ENCODE data around the gene FBXW9. TPM values are rescaled to one million over a fixed set of nuclear protein-coding genes. Genes with fewer than 3 reads are reported as not detected.

Gene FBXW9
- total RNA-seq, 2 experiments from 2014 or later = 7.2 to 8.7 TPM

DNA sequence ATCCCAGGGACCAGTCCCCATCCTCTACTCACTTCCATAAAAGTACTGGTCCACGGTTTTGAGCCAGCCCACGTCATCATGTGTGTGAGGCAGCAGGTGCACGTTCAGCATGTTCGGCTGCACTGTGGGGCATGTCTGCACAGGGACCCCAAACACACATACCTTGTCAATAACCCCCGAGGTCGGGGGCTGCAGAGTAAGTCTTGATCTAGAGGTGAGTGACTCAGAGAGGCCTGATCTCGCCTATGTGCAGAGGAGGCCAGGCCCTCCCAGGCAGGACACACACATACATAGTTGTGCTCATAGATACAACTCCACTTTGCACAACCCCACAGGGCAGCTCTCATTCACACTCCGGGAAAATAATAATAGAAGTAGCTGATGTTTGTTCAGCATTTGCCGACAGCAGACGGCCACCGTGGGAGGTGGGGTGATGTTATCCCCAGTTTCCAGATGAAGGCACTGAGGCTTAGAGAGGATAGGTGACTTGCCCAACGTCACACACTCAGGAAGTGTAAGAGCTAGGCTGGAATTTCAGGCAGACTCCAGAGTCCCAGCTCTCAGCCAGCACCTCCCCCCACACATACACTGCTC, 30.7 kb downstream of the FBXW9 start:
- Mint-ChIP-seq H3K4me3 (peak overlapping the region; percentile 95), H3K36me3 (ENCODE audit: low read depth) (peaks cover 42% of the 10 kb centered on the region), H3K9me3 (no peaks in the 10 kb centered on the region), H3K27me3 (ENCODE audit: low read depth) (no peaks in the 10 kb centered on the region), H3K4me1 (ENCODE audit: low read depth) (peaks cover 45% of the 10 kb centered on the region), H3K27ac (peak overlapping the region; percentile 93)
- intact Hi-C loops (cut with micrococcal nuclease) = loop anchor here (1.0 to 10.0 kb wide), 5 partner anchors 16 to 573 kb away; partner anchors contain the start of genes DHPS and ZNF44
- peak; percentile 36 for DNase-seq
- CTCF ChIA-PET = interaction anchor here (0.6 to 4.8 kb wide), 8 partner anchors 12 to 182 kb away, joined by 3 to 27 read pairs (median 3); no protein-coding TSS in a partner anchor

DNA sequence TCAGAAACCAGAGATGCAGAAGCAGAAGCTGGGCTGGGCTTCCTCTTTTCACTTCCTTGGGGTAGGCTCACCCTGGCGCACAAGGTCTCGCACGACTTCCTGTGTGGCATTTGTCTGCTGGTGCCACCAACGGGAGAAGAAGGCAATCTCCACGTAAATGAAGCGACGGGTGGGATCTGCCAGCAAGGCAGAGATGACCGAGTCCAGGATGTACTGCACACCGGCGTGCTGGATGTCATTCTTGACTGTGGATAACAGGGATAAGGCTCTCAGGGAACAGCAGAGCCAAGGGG, 31.2 kb downstream of the FBXW9 start:
- CTCF ChIA-PET = interaction anchor here (0.8 to 4.8 kb wide), 3 partner anchors 13 to 92 kb away, joined by 3 to 27 read pairs (median 4); no protein-coding TSS in a partner anchor
- Mint-ChIP-seq H3K27ac (peak overlapping the region; percentile 93), H3K9me3 (no peaks in the 10 kb centered on the region), H3K4me3 (peak overlapping the region; percentile 95), H3K27me3 (ENCODE audit: low read depth) (no peaks in the 10 kb centered on the region), H3K4me1 (ENCODE audit: low read depth) (peaks cover 40% of the 10 kb centered on the region), H3K36me3 (ENCODE audit: low read depth) (peaks cover 45% of the 10 kb centered on the region)
- intact Hi-C loops (cut with micrococcal nuclease) = loop anchor here (1.0 to 10.0 kb wide), 4 partner anchors 16 to 573 kb away; partner anchors contain the start of genes DHPS and ZNF44
- DNase-seq = peak; percentile 82

DNA sequence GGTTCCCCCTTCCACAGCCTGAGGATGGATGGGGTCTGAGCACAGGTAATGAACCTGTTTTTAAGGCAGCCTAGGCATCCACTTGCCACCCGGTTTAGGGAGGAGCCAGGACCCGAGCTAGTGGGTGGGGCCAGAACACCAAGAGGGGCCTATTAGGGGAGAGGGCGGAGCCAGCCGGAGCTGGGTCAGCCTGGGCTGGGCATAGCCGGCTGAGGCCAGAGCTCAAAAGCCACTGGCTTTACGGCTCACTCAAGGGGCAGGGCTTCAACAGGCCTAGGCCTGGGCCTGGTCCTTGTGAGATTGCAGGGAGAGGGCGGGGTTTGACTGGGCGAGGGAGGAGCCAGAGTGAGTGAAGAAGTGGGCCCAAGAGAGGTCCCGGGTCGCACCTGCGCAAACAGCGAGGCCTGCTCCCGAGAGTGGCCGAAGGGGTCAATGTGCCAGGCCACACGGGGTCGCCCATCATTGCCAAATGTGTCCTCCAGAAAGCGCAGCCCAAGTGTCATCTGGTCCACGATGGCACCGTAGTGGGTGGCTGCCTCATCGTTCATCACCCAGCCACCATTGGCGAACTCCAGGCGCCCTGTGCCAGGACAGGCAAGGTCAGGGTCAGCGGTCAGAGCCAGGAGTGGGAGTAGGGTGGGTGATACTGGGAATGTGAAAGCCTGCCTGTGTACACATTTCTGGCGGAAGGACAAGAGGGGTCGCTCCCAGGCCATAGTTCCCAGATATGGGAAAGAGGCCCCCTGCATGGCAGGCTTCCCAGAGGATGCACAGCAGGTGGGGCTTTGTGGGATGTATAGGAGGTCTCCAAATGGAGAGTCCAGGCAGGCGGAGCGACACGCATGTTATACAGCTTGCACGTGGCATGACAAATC, 31.8 kb downstream of the FBXW9 start:
- H3K36me3 Mint-ChIP-seq (ENCODE audit: low read depth) = peaks cover 49% of the 10 kb centered on the region
- no peaks in the 10 kb centered on the region for H3K27me3 Mint-ChIP-seq (ENCODE audit: low read depth)
- peak overlapping the region; percentile 93 for H3K27ac Mint-ChIP-seq
- DNase-seq = no peak
- peaks cover 38% of the 10 kb centered on the region for H3K4me1 Mint-ChIP-seq (ENCODE audit: low read depth)
- intact Hi-C loops (cut with micrococcal nuclease) = loop anchor here (1.0 to 10.0 kb wide), 4 partner anchors 17 to 572 kb away; partner anchors contain the start of genes DHPS and ZNF44
- no peaks in the 10 kb centered on the region for H3K9me3 Mint-ChIP-seq
- CTCF ChIA-PET = interaction anchor here (0.6 to 4.8 kb wide), 3 partner anchors 13 to 55 kb away, joined by 3 to 27 read pairs (median 3); no protein-coding TSS in a partner anchor
- H3K4me3 Mint-ChIP-seq = peak overlapping the region; percentile 95

DNA sequence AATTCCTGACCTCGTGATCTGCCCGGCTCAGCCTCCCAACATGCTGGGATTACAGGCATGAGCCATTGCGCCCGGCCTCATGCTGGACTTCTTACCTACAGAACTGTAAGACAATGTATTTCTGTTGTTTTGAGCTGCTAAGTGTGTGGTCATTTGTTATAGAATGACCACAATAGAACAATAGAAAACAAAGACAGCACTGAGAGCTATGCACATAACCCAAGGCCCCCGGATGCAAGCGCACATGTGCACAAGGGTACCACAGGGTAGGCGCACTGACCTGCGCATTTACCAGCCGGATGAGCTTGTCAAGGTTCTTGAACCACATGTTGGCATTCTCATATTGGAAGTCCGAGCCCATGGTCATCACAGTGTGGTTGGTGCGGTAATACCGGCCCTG, 35.5 kb downstream of the FBXW9 start:
- intact Hi-C loops (cut with micrococcal nuclease) = loop anchor here (10.0 kb wide), 2 partner anchors 366 to 466 kb away; partner anchors contain the start of gene ZNF44
- DNase-seq = no peak
- Mint-ChIP-seq H3K9me3 (no peaks in the 10 kb centered on the region), H3K27ac (no peak overlapping the region), H3K4me3 (no peak overlapping the region), H3K27me3 (ENCODE audit: low read depth) (no peaks in the 10 kb centered on the region), H3K4me1 (ENCODE audit: low read depth) (peaks cover 15% of the 10 kb centered on the region), H3K36me3 (ENCODE audit: low read depth) (peaks cover 56% of the 10 kb centered on the region)
- CTCF ChIA-PET = interaction anchor here (0.5 to 1.1 kb wide), 3 partner anchors 10 to 48 kb away, joined by 3 to 4 read pairs (median 3); no protein-coding TSS in a partner anchor

DNA sequence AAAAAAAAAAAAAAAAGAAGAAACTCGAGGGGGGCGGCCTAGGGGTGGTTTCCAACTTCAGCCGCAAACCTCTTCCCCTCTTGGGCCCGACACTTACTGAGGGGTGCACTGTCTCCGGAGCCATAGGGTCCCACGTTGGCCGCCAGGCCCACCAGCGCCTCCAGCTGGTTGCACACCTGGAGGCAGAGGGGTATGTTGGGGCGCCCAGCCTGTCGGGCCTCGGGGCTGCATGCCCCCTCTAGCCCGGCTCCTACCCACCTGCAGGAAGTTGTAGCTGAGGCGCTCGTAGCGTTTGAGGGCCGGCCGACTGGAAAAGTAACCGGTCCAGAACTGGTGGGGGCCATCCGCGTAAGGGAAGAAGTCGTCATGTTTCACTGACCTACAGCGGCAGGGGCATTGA, 38.5 kb downstream of the FBXW9 start:
- H3K36me3 Mint-ChIP-seq (ENCODE audit: low read depth) = peaks cover 51% of the 10 kb centered on the region
- CTCF ChIA-PET = no interaction called here
- no peaks in the 10 kb centered on the region for H3K9me3 Mint-ChIP-seq
- no peak overlapping the region for H3K27ac Mint-ChIP-seq
- no peak for DNase-seq
- H3K4me1 Mint-ChIP-seq (ENCODE audit: low read depth) = no peaks in the 10 kb centered on the region
- intact Hi-C loops (cut with micrococcal nuclease) = no loop called here
- H3K27me3 Mint-ChIP-seq (ENCODE audit: low read depth) = no peaks in the 10 kb centered on the region
- no peak overlapping the region for H3K4me3 Mint-ChIP-seq

DNA sequence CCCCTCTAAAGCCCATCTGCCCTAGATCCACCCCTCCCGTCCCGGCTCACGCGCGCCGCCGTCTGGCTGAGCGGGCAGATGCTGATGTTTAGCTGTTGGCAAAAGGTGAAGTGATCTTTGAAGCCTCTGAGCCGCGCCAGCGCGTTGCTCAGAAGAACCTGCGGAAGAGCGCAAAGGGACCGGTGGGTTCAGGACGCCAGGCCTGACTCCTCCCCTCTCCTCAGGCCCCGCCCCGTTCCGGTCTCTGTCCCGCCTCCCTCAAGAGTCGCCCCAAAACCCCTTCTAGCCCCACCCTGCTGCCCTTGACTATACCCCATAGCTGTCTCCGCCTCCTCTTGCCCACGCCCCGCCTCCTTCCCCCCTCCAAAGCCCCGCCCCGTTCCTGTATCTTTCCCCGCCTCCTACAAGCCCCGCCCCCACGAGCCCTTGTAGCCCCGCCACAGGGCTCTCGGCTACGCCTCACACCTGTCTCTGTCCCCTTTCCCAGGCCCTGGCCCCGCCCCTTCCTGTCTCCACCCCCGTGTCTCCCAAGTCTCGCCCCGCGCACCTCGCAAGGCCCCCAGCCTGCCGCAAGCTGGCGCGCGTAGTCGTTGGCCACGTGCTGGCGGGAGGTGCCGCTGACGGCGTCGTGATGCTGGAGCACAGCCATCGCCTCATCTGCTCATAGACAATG, 39.4 kb downstream of the FBXW9 start:
- H3K36me3 Mint-ChIP-seq (ENCODE audit: low read depth) = peaks cover 50% of the 10 kb centered on the region
- no peak for DNase-seq
- H3K9me3 Mint-ChIP-seq = no peaks in the 10 kb centered on the region
- no peaks in the 10 kb centered on the region for H3K27me3 Mint-ChIP-seq (ENCODE audit: low read depth)
- no peak overlapping the region for H3K27ac Mint-ChIP-seq
- CTCF ChIA-PET = no interaction called here
- H3K4me1 Mint-ChIP-seq (ENCODE audit: low read depth) = no peaks in the 10 kb centered on the region
- H3K4me3 Mint-ChIP-seq = no peak overlapping the region
- intact Hi-C loops (cut with micrococcal nuclease) = no loop called here

DNA sequence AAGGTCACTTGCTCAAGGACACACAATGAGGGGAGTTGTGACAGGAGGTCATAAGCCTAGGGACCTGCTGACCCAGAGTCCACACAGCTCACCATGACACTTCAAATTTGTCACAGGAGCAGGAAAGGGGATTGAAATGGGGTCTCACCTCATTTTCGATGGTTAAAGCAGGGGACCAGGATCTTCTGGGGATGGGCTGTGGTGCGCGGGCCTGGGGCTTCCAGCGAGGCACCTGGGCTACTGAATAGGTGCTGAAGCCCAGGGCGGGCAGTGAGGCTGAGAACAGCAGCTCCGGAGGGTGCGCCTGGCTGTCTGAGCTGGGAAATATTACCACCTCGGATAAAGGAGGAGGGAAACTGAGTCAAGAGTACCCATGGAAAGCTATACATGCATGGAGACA, 40.9 kb downstream of the FBXW9 start:
- Mint-ChIP-seq H3K9me3 (no peaks in the 10 kb centered on the region), H3K4me3 (no peak overlapping the region), H3K4me1 (ENCODE audit: low read depth) (no peaks in the 10 kb centered on the region), H3K27me3 (ENCODE audit: low read depth) (no peaks in the 10 kb centered on the region), H3K27ac (no peak overlapping the region), H3K36me3 (ENCODE audit: low read depth) (peaks cover 47% of the 10 kb centered on the region)
- no peak for DNase-seq
- intact Hi-C loops (cut with micrococcal nuclease) = no loop called here
- CTCF ChIA-PET = interaction anchor here (1.3 kb wide), 1 partner anchor 21 kb away, joined by 3 read pairs; no protein-coding TSS in a partner anchor

DNA sequence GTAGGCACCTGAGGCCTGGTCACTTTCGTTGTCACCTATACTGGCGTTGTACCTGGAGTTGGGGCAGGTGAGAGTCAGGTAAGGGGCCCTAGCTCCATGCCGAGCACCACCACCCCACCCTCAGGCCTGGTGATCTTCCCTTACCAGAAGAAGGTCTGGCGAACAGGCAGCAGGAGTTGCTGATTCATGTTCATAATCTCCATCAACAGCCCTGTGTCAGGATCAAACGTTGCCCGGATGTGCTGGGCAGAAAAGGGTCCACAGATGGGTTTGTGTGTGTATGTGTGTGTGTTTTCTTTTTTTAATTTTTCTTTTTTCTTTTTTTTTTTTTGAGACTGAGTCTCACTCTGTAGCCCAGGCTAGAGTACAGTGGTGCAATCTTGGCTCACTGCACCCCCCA, 44.2 kb downstream of the FBXW9 start:
- CTCF ChIA-PET = no interaction called here
- no peaks in the 10 kb centered on the region for H3K9me3 Mint-ChIP-seq

DNA sequence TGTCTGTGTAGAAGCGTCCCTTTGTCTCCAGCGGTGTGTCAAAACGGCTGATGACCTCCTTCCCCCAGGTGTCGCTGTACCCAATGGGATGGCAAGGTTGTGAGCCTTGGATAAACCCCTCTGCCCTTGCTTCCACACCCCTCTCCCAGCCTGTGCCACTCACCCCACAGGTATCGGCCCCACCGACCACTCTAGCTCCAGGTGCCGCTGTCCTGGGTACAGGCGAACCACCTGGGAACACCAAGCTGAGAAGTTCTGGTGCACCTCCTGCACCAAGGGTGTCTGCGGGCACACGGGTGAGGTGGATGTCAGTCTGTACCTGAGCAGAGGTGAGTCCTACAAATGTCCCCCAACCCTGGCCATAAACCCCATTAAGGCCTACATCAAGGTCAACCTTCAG, 46.5 kb downstream of the FBXW9 start:
- no peak overlapping the region for H3K4me3 Mint-ChIP-seq
- no peaks in the 10 kb centered on the region for H3K27me3 Mint-ChIP-seq (ENCODE audit: low read depth)
- H3K27ac Mint-ChIP-seq = no peak overlapping the region
- DNase-seq = no peak
- no peaks in the 10 kb centered on the region for H3K9me3 Mint-ChIP-seq
- intact Hi-C loops (cut with micrococcal nuclease) = no loop called here
- H3K36me3 Mint-ChIP-seq (ENCODE audit: low read depth) = peaks cover 31% of the 10 kb centered on the region
- CTCF ChIA-PET = no interaction called here
- no peaks in the 10 kb centered on the region for H3K4me1 Mint-ChIP-seq (ENCODE audit: low read depth)

More for the DNA sequence above, 44.2 kb downstream of the FBXW9 start:
- intact Hi-C loops (cut with micrococcal nuclease) = no loop called here
- no peak for DNase-seq
- Mint-ChIP-seq H3K27ac (no peak overlapping the region), H3K4me1 (ENCODE audit: low read depth) (no peaks in the 10 kb centered on the region), H3K4me3 (no peak overlapping the region), H3K36me3 (ENCODE audit: low read depth) (peaks cover 47% of the 10 kb centered on the region), H3K27me3 (ENCODE audit: low read depth) (no peaks in the 10 kb centered on the region)

DNA sequence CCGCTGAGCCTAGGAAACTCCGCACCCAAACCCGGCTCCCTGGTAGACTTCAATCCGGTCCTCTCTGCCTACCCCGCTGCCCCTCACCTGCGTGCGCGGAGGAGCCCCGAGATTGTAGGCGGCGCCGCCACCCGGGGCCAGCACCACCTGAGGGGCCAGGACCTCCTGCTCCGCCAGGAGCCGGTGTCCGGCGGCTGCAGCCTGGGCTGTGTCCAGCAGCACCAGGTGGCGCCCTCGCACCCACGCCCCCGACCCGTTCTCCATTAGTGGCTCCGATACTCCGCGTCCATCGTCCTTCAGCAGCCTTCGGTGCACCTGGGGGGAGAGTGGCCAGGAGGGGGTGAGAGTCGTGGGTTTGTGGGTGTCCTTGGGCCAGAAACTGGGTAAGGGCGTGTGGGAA, 48.3 kb downstream of the FBXW9 start:
- H3K36me3 Mint-ChIP-seq (ENCODE audit: low read depth) = peaks cover 31% of the 10 kb centered on the region
- CTCF ChIA-PET = interaction anchor here (0.7 to 1.3 kb wide), 2 partner anchors 8 to 18 kb away, joined by 3 read pairs; no protein-coding TSS in a partner anchor
- DNase-seq = no peak
- no peak overlapping the region for H3K4me3 Mint-ChIP-seq
- no peaks in the 10 kb centered on the region for H3K27me3 Mint-ChIP-seq (ENCODE audit: low read depth)
- H3K4me1 Mint-ChIP-seq (ENCODE audit: low read depth) = no peaks in the 10 kb centered on the region
- no peak overlapping the region for H3K27ac Mint-ChIP-seq
- intact Hi-C loops (cut with micrococcal nuclease) = no loop called here
- no peaks in the 10 kb centered on the region for H3K9me3 Mint-ChIP-seq

DNA sequence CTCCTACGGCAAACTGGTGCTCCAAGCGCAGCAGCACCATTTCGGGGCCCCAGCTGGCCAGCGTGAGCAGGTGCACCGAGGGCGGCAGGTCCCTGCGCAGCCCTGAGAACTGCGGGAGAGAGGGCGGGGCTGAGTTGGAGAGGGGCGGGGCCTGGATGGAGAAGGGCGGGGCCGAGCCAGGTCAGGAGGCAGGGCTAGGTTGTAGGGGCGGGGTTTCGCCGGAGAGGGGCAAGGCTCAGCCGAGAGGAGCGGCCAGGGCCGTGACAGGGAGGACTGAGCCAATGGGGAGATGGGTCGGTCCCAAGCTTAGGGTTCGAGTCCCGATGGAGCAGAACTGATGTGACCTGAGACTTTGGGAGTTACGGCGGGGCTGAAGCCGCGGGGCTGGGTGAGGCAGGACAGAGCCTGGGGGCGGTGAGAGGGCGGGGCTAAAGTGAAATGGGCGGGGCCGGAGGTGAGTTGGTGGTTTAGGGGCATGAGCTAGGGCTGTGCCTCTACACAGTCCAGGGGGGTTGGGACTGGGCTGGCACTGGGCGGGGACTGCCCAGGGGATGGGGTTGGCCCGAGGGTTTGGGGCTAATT, 48.9 kb downstream of the FBXW9 start:
- DNase-seq = peak; percentile 45
- Mint-ChIP-seq H3K4me3 (no peak overlapping the region), H3K9me3 (no peaks in the 10 kb centered on the region), H3K4me1 (ENCODE audit: low read depth) (no peaks in the 10 kb centered on the region), H3K27me3 (ENCODE audit: low read depth) (no peaks in the 10 kb centered on the region), H3K36me3 (ENCODE audit: low read depth) (peaks cover 32% of the 10 kb centered on the region), H3K27ac (no peak overlapping the region)
- intact Hi-C loops (cut with micrococcal nuclease) = no loop called here
- CTCF ChIA-PET = no interaction called here

DNA sequence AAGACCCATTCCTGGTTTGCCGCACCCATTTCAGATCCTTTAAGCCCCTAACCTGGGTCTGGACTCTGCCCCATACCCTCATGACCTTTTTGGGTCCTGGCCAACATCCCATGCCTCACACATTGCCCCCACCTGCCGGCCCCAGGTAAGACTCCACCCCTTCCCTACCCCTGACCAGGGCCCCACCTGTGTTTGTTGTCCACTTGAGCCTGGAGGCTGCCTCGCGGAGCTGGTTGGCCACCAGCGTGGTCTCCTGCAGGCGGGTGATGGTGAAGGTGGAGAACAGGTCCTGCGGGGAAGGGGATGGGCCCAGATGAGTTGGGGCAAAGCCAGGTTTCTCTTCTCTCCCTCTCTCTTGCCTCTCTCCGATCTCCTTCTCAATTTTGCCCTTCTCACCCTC, 49.4 kb downstream of the FBXW9 start:
- intact Hi-C loops (cut with micrococcal nuclease) = no loop called here
- H3K4me3 Mint-ChIP-seq = no peak overlapping the region
- DNase-seq = no peak
- no peak overlapping the region for H3K27ac Mint-ChIP-seq
- no peaks in the 10 kb centered on the region for H3K4me1 Mint-ChIP-seq (ENCODE audit: low read depth)
- CTCF ChIA-PET = no interaction called here
- no peaks in the 10 kb centered on the region for H3K9me3 Mint-ChIP-seq
- no peaks in the 10 kb centered on the region for H3K27me3 Mint-ChIP-seq (ENCODE audit: low read depth)
- H3K36me3 Mint-ChIP-seq (ENCODE audit: low read depth) = peaks cover 32% of the 10 kb centered on the region
